H9 (cell line): ENCODE data around the gene NTNG2. TPM values are rescaled to one million over a fixed set of nuclear protein-coding genes. Genes with fewer than 3 reads are reported as not detected.

Experiments used
- DNase-seq: peaks from one replicate; pipeline ENCODE4 v3.0.0-alpha.2; 2017
- H2AFZ ChIP-seq: one replicate; pipeline ENCODE4 v1.6.1; 2013; ENCODE audit warnings: mild to moderate bottlenecking, low read length, control low read depth, moderate library complexity
- H2AK5ac ChIP-seq: 2 replicates; pipeline ENCODE4 v1.6.1; 2013; ENCODE audit warnings: low read length, control low read depth, mixed read lengths; ENCODE audit not compliant: insufficient read length
- H2BK120ac ChIP-seq: one replicate; pipeline ENCODE4 v1.6.1; 2013; ENCODE audit warnings: low read depth, mild to moderate bottlenecking, low read length, control low read depth, inconsistent platforms; ENCODE audit not compliant: poor library complexity, severe bottlenecking
- H2BK12ac ChIP-seq: 2 replicates; pipeline ENCODE4 v1.6.1; 2013; ENCODE audit warnings: low read length, control low read depth, mixed read lengths, low read depth; ENCODE audit not compliant: insufficient read length
- H2BK15ac ChIP-seq: 2 replicates; pipeline ENCODE4 v1.6.1; 2013; ENCODE audit warnings: low read depth, low read length, control low read depth
- H2BK20ac ChIP-seq: one replicate; pipeline ENCODE4 v1.6.1; 2013; ENCODE audit warnings: low read depth, mild to moderate bottlenecking, low read length, control low read depth, inconsistent platforms; ENCODE audit not compliant: poor library complexity, severe bottlenecking
- H2BK5ac ChIP-seq: 2 replicates; pipeline ENCODE4 v1.6.1; 2013; ENCODE audit warnings: low read length, control low read depth, mixed read lengths; ENCODE audit not compliant: insufficient read length
- H3K14ac ChIP-seq: 2 replicates; pipeline ENCODE4 v1.6.1; 2013; ENCODE audit warnings: low read length, control low read depth; ENCODE audit not compliant: insufficient read depth
- H3K18ac ChIP-seq: 2 replicates; pipeline ENCODE4 v1.6.1; 2013; ENCODE audit warnings: low read depth, mild to moderate bottlenecking, mixed read lengths, low read length, control low read depth; ENCODE audit not compliant: insufficient read length
- H3K23ac ChIP-seq: 2 replicates; pipeline ENCODE4 v1.6.1; 2013; ENCODE audit warnings: low read length, control low read depth, mixed read lengths, low read depth; ENCODE audit not compliant: insufficient read length
- H3K23me2 ChIP-seq: 2 replicates; pipeline ENCODE4 v1.6.1; 2013; ENCODE audit warnings: low read depth, mild to moderate bottlenecking, mixed read lengths, low read length, control low read depth; ENCODE audit not compliant: insufficient read length, poor library complexity, severe bottlenecking
- H3K27ac ChIP-seq: 2 replicates; pipeline ENCODE4 v1.5.1; 2013; ENCODE audit warnings: low read length, control low read depth, mixed read lengths, low read depth; ENCODE audit not compliant: insufficient read length
- H3K27me3 ChIP-seq: 2 replicates; pipeline ENCODE4 v1.6.1; 2013; ENCODE audit warnings: low read length, control low read depth, inconsistent platforms; ENCODE audit not compliant: insufficient read depth
- H3K4ac ChIP-seq: 2 replicates; pipeline ENCODE4 v1.6.1; 2013; ENCODE audit warnings: low read depth, mild to moderate bottlenecking, control low read depth, inconsistent platforms, low read length, moderate library complexity
- H3K4me1 ChIP-seq: 2 replicates; pipeline ENCODE4 v1.6.1; 2013; ENCODE audit warnings: low read length, control low read depth, inconsistent platforms; ENCODE audit not compliant: insufficient read depth
- H3K4me2 ChIP-seq: 2 replicates; pipeline ENCODE4 v1.6.1; 2013; ENCODE audit warnings: low read length, control low read depth, mixed read lengths; ENCODE audit not compliant: insufficient read length, insufficient read depth
- H3K56ac ChIP-seq: 2 replicates; pipeline ENCODE4 v1.6.1; 2013; ENCODE audit warnings: low read depth, mild to moderate bottlenecking, mixed read lengths, low read length, control low read depth; ENCODE audit not compliant: insufficient read length
- H3K79me1 ChIP-seq: 2 replicates; pipeline ENCODE4 v1.6.1; 2013; ENCODE audit warnings: low read depth, mild to moderate bottlenecking, moderate library complexity, low read length, control low read depth, inconsistent platforms; ENCODE audit not compliant: insufficient read depth, poor library complexity, severe bottlenecking
- H3K79me2 ChIP-seq: 2 replicates; pipeline ENCODE4 v1.6.1; 2013; ENCODE audit warnings: low read length, control low read depth, inconsistent platforms; ENCODE audit not compliant: insufficient read depth
- H3K9ac ChIP-seq: 2 replicates; pipeline ENCODE4 v1.6.1; 2013; ENCODE audit warnings: low read length, control low read depth, mixed read lengths; ENCODE audit not compliant: insufficient read length; ENCODE audit errors: extremely low read depth
- H3K9me3 ChIP-seq: one replicate; pipeline ENCODE4 v1.6.1; 2013; ENCODE audit warnings: low read depth, low read length, inconsistent platforms; ENCODE audit not compliant: control insufficient read depth
- H3T11ph ChIP-seq: one replicate; pipeline ENCODE4 v1.6.1; 2013; ENCODE audit warnings: mild to moderate bottlenecking, low read length, control low read depth, inconsistent platforms
- H4K20me1 ChIP-seq: one replicate; pipeline ENCODE4 v1.6.1; 2013; ENCODE audit not compliant: control insufficient read depth, insufficient read length, insufficient read depth
- H4K5ac ChIP-seq: 2 replicates; pipeline ENCODE4 v1.6.1; 2013; ENCODE audit warnings: low read depth, mild to moderate bottlenecking, mixed read lengths, low read length, control low read depth; ENCODE audit not compliant: insufficient read length
- H4K8ac ChIP-seq: replicated peaks from 2 replicates; pipeline ENCODE4 v1.6.1; 2013; ENCODE audit warnings: low read length, control low read depth, mixed read lengths, low read depth; ENCODE audit not compliant: insufficient read length
- H4K91ac ChIP-seq: 2 replicates; pipeline ENCODE4 v1.6.1; 2013; ENCODE audit warnings: low read depth, mild to moderate bottlenecking, moderate library complexity, mixed read lengths, low read length, control low read depth; ENCODE audit not compliant: insufficient read length
- H3K27ac Mint-ChIP-seq, 3 experiments: 2 replicates in 2 of 3; 3 replicates in 1 of 3; pipeline ENCODE4 v1.8.0; 2020 to 2021; ENCODE audit warnings: mixed read lengths in 3 of 3, mild to moderate bottlenecking in 1 of 3, moderate library complexity in 1 of 3
- H3K27me3 Mint-ChIP-seq: 2 replicates; pipeline ENCODE4 v1.8.0; 2021; ENCODE audit warnings: low read depth, mild to moderate bottlenecking, moderate library complexity, mixed read lengths
- H3K36me3 Mint-ChIP-seq, 3 experiments: 2 replicates in 2 of 3; 3 replicates in 1 of 3; pipeline ENCODE4 v1.8.0; 2020 to 2021; ENCODE audit warnings: low read depth in 3 of 3, mixed read lengths in 3 of 3; ENCODE audit not compliant: insufficient read depth in 1 of 3
- H3K4me1 Mint-ChIP-seq, 2 experiments: 2 replicates each; pipeline ENCODE4 v1.8.0; 2020; ENCODE audit warnings: mixed read lengths in 2 of 2
- H3K4me3 Mint-ChIP-seq, 2 experiments: 2 replicates in 1 of 2; 3 replicates in 1 of 2; pipeline ENCODE4 v1.8.0; 2020 to 2021; ENCODE audit warnings: mild to moderate bottlenecking in 2 of 2, mixed read lengths in 2 of 2, moderate library complexity in 1 of 2
- H3K9me3 Mint-ChIP-seq, 2 experiments: 2 replicates in 1 of 2; 3 replicates in 1 of 2; pipeline ENCODE4 v1.8.0; 2020; ENCODE audit warnings: mild to moderate bottlenecking in 2 of 2, mixed read lengths in 2 of 2, moderate library complexity in 1 of 2
- CTCF ChIP-seq: fragments of 200-600 bp; sonication (generic); conservative IDR thresholded peaks from 3 replicates; pipeline ENCODE4 v1.8.0; 2021; ENCODE audit warnings: antibody characterized with exemption, mild to moderate bottlenecking
- WGBS: extraction: QIAGEN DNeasy Blood & Tissue Kit; methylation state at CpG from one replicate; pipeline ENCODE4 v1.1.7; 2013; ENCODE audit warnings: missing lambda C conversion rate, low lambda C conversion rate, mixed read lengths; ENCODE audit not compliant: insufficient read length; ENCODE audit errors: extremely low coverage; 5-methylcytosine and 5-hydroxymethylcytosine counted together
- total RNA-seq: library from RNA; stranded (reverse); gene quantifications from 2 replicates; pipeline ENCODE4 v1.2.1, GENCODE V29; 2021

NTNG2 gene
- total RNA-seq, 1 experiment from 2014 or later: 0.52 TPM

GRCh38 chr9:132235125-132235524 lies 73.3 kb downstream of the NTNG2 start:
- H3K27ac ChIP-seq: no peak overlapping the region
- no CpG with 5 or more reads among the region's 9 CpGs for WGBS
- H3K79me1 ChIP-seq: no peaks in the 10 kb centered on the region
- no peak overlapping the region for H2BK20ac ChIP-seq
- no peak overlapping the region for H3K4me3 Mint-ChIP-seq
- H3K56ac ChIP-seq: no peak overlapping the region
- H4K8ac ChIP-seq: no peak overlapping the region
- no peak overlapping the region for H3K27ac Mint-ChIP-seq
- H4K91ac ChIP-seq: no peak overlapping the region
- no peak overlapping the region for H2AK5ac ChIP-seq
- H3K79me2 ChIP-seq: no peaks in the 10 kb centered on the region
- H2AFZ ChIP-seq: no peak overlapping the region
- H3K4me1 ChIP-seq: no peaks in the 10 kb centered on the region
- no peak overlapping the region for H2BK15ac ChIP-seq
- H3K23me2 ChIP-seq: no peaks in the 10 kb centered on the region
- no peak for TF ChIP-seq CTCF
- H3K27me3 Mint-ChIP-seq: peaks cover 26% of the 10 kb centered on the region
- H4K20me1 ChIP-seq: no peaks in the 10 kb centered on the region
- peaks cover 0 to 13% of the 10 kb centered on the region in 2 experiments; a peak in 2 of 4 replicates for H3K4me1 Mint-ChIP-seq
- H3K9me3 Mint-ChIP-seq: no peaks in the 10 kb centered on the region
- no peak overlapping the region for H4K5ac ChIP-seq
- DNase-seq: no peak
- H2BK5ac ChIP-seq: no peak overlapping the region
- H3T11ph ChIP-seq: no peak overlapping the region
- H3K14ac ChIP-seq: no peak overlapping the region
- H3K27me3 ChIP-seq: no peaks in the 10 kb centered on the region
- H3K9ac ChIP-seq: no peak overlapping the region
- no peaks in the 10 kb centered on the region for H3K36me3 Mint-ChIP-seq
- H2BK12ac ChIP-seq: no peak overlapping the region
- H3K9me3 ChIP-seq: no peaks in the 10 kb centered on the region
- no peak overlapping the region for H3K18ac ChIP-seq
- H2BK120ac ChIP-seq: no peak overlapping the region
- H3K4ac ChIP-seq: no peak overlapping the region
- no peak overlapping the region for H3K23ac ChIP-seq
- no peak overlapping the region for H3K4me2 ChIP-seq
